Right lobe of liver (tissue), 6 donors: ENCODE data around the gene CPNE1. TPM values are rescaled to one million over a fixed set of nuclear protein-coding genes. Genes with fewer than 3 reads are reported as not detected.

Experiments used
- ATAC-seq, 4 donors: fragments of 200-7000 bp; cut with Tn5 transposase; one replicate each; pipeline ENCODE4 v1.9.1; 2020; ENCODE audit warnings: mild to moderate bottlenecking in 4 of 4, moderate library complexity in 4 of 4
- DNase-seq, 3 donors: peaks; one replicate each; pipeline ENCODE4 v3.0.0-alpha.2; 2020
- H3K27ac ChIP-seq, 3 donors: fragments of 200-600 bp; one replicate each; pipeline ENCODE4 v1.8.0; 2022
- H3K27me3 ChIP-seq, 2 donors: fragments of 200-600 bp; one replicate each; pipeline ENCODE4 v1.8.0; 2022
- H3K36me3 ChIP-seq, 4 donors: fragments of 200-600 bp; sonication (generic) in 1 of 4; one replicate each; pipeline versions ENCODE4 v1.5.1 to v1.8.0; 2017 to 2022; ENCODE audit warnings: control low read depth in 1 of 4
- H3K4me1 ChIP-seq, 4 donors: fragments of 200-600 bp; sonication (generic) in 1 of 4; one replicate each; pipeline versions ENCODE4 v1.5.1 to v1.8.0; 2017 to 2022; ENCODE audit warnings: control low read depth in 1 of 4
- H3K4me3 ChIP-seq, 3 donors: fragments of 200-600 bp; one replicate each; pipeline ENCODE4 v1.8.0; 2022
- H3K9me3 ChIP-seq, 4 donors: fragments of 200-600 bp; sonication (generic) in 1 of 4; one replicate each; pipeline versions ENCODE4 v1.5.1 to v1.8.0; 2017 to 2022; ENCODE audit warnings: control low read depth in 1 of 4
- CTCF ChIP-seq, 4 donors: fragments of 200-600 bp in 3 of 4; fragments of 450-650 bp in 1 of 4; IDR thresholded peaks; one replicate each; pipeline versions ENCODE4 v1.5.1 to v1.8.0; 2016 to 2022; ENCODE audit warnings: antibody characterized with exemption in 4 of 4, mild to moderate bottlenecking in 2 of 4
- POLR2A ChIP-seq: fragments of 450-650 bp; IDR thresholded peaks from one replicate; pipeline ENCODE4 v1.6.1; 2017; ENCODE audit warnings: antibody characterized with exemption, mild to moderate bottlenecking
- WGBS: methylation state at CpG from one replicate; pipeline ENCODE4 v1.1.6; 2018; ENCODE audit warnings: low coverage, low lambda C conversion rate; ENCODE audit not compliant: insufficient coverage; ENCODE audit errors: missing lambda C conversion rate; 5-methylcytosine and 5-hydroxymethylcytosine counted together
- intact Hi-C, 2 donors: fragments of 100-400 bp; cut with DNase I; formaldehyde crosslinking; loops; one replicate each; pipeline versions ENCODE4 v1.11.2 to v1.14.1; 2022
- small RNA-seq, 2 experiments: library from RNA; depleted of rRNA; stranded (forward); fragments of <200 nt; gene quantifications; one replicate each; pipeline ENCODE3, GENCODE V24; 2016
- total RNA-seq, 6 experiments: library from RNA; depleted of rRNA in 2 of 6; stranded (reverse); fragments of >200 nt in 2 of 6; fragmentation: NEBNext Ultra II Directional in 3 of 6; extraction: Animal tissue kit (Norgen Biotek cat#: 25700) in 3 of 6; gene quantifications; one replicate each; pipeline versions ENCODE4 v1.1.0 to v1.2.4, GENCODE V29; 2016 to 2023
- donor health status: DM: no; HTN: yes; CAD: no.
- donor health status: DM: no; HTN: no; CAD: no.
- donor health status: DM: no; HTN: no; CAD: no.
- donor health status: DM: no; HTN: yes; CAD: no.
- donor health status: DM: no; HTN: yes; CAD: no.

Gene CPNE1
- total RNA-seq, 6 experiments from 2014 or later: 35.5 to 72.0 (median 53.3) TPM

DNA sequence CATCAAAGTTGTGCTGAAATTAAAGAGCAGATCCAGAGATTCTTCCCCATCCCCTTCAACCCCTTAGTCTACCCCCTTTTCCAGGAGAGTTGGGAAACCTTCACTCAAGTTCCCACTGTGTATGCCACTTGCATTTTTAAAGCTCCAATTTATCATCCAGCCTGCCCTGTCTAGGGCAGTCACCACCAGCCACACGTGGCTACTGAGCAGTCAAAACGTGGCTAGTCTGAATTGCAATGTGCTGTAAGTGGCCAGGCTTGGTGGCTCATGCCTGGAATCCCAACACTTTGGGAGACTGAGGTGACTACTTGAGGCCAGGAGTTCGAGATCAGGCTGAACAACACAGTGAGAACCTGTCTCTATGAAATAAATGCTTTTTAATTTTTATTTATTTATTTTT lies 87.9 kb downstream of the CPNE1 start:
- Histone ChIP-seq H3K27ac (no peak overlapping the region), H3K9me3 (no peaks in the 10 kb centered on the region), H3K4me3 (no peak overlapping the region), H3K36me3 (no peaks in the 10 kb centered on the region), H3K4me1 (no peaks in the 10 kb centered on the region), H3K27me3 (no peaks in the 10 kb centered on the region)
- TF ChIP-seq POLR2A (no peak), CTCF (IDR thresholded peaks at IDR 0.05) (no peak)
- intact Hi-C loops: no loop called here
- WGBS: 52% methylated on average over 3 of the region's 3 CpGs
- no peak for DNase-seq
- no peak for ATAC-seq

Small RNA genes lying within 50 kb of the gene (small RNA-seq; reads per million reads assigned to genes)
- gene RNU6-759P: 0 reads per million in 2 experiments
- 0 reads per million in 2 experiments for gene RPL37P1

Other genes with a start within 250 kb of the CPNE1 start
- gene GDF5, start 226.7 kb downstream of the CPNE1 start, total RNA-seq: not detected
- gene CEP250, start 209.3 kb downstream of the CPNE1 start, total RNA-seq: 10 to 100 TPM in 2 of 6 experiments, 1 to 10 TPM in 4; 5.9 to 11.2 (median 9.0) TPM
- gene C20orf173, start 135.2 kb downstream of the CPNE1 start, total RNA-seq: not detected
- 100 to 1,000 TPM in 4 of 6 experiments, 10 to 100 TPM in 2; 82.7 to 129 (median 112) TPM for gene ERGIC3, start 122.8 kb downstream of the CPNE1 start, total RNA-seq
- 10 to 100 TPM in 1 of 6 experiments, 1 to 10 TPM in 5; 1.7 to 13.8 (median 3.6) TPM for gene SPAG4, start 49.1 kb downstream of the CPNE1 start, total RNA-seq
- gene RBM12, start within 50 bp of the CPNE1 start, total RNA-seq: 10 to 100 TPM; 13.3 to 32.8 (median 21.0) TPM
- 10 to 100 TPM; 30.9 to 63.7 (median 44.3) TPM for gene NFS1, start 34.5 kb upstream of the CPNE1 start, total RNA-seq
- gene ROMO1, start 34.5 kb upstream of the CPNE1 start, total RNA-seq: 100 to 1,000 TPM in 2 of 6 experiments, 10 to 100 TPM in 4; 70.4 to 209 (median 84.8) TPM
- 100 to 1,000 TPM in 5 of 6 experiments, 10 to 100 TPM in 1; 86.4 to 166 (median 120) TPM for gene RBM39, start 77.4 kb upstream of the CPNE1 start, total RNA-seq
- 10 to 100 TPM in 5 of 6 experiments, 1 to 10 TPM in 1; 9.3 to 16.7 (median 14.5) TPM for gene PHF20, start 107.1 kb upstream of the CPNE1 start, total RNA-seq